ENCODE results near the gene MAP4K4. TPM values are rescaled to one million over a fixed set of nuclear protein-coding genes. Genes with fewer than 3 reads are reported as not detected.

The MAP4K4 gene
- total RNA-seq, 1 donor from 2014 or later = 115 TPM

DNA sequence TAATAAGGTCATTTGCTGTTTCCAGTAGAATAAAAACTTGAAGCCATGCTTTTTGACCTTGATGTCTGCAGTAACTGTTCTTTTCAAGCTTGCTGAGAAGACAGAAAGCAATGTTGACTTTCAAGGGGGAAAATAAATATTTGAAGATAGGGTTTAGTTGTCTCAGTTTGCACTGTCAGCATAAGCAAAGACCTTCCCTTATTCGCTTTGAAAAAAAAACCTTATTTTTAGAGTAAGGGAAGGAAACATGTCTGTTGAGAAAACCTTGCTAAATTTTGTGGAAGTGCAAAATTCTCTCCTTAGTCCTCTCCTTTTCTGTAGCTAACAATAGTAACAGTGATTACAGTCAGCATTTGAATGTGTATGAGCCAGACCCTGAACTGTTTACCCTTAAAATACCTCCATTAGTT, 43.1 kb downstream of the MAP4K4 start:
- H3K4me3 ChIP-seq (ENCODE audit: low read depth, low read length) = no peak overlapping the region
- no peak for DNase-seq (ENCODE audit: low read depth)
- TF ChIP-seq, protein P1, sequence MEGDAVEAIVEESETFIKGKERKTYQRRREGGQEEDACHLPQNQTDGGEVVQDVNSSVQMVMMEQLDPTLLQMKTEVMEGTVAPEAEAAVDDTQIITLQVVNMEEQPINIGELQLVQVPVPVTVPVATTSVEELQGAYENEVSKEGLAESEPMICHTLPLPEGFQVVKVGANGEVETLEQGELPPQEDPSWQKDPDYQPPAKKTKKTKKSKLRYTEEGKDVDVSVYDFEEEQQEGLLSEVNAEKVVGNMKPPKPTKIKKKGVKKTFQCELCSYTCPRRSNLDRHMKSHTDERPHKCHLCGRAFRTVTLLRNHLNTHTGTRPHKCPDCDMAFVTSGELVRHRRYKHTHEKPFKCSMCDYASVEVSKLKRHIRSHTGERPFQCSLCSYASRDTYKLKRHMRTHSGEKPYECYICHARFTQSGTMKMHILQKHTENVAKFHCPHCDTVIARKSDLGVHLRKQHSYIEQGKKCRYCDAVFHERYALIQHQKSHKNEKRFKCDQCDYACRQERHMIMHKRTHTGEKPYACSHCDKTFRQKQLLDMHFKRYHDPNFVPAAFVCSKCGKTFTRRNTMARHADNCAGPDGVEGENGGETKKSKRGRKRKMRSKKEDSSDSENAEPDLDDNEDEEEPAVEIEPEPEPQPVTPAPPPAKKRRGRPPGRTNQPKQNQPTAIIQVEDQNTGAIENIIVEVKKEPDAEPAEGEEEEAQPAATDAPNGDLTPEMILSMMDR (conservative IDR thresholded peaks at IDR 0.05; ENCODE audit: low read depth, low read length) = no peak

DNA sequence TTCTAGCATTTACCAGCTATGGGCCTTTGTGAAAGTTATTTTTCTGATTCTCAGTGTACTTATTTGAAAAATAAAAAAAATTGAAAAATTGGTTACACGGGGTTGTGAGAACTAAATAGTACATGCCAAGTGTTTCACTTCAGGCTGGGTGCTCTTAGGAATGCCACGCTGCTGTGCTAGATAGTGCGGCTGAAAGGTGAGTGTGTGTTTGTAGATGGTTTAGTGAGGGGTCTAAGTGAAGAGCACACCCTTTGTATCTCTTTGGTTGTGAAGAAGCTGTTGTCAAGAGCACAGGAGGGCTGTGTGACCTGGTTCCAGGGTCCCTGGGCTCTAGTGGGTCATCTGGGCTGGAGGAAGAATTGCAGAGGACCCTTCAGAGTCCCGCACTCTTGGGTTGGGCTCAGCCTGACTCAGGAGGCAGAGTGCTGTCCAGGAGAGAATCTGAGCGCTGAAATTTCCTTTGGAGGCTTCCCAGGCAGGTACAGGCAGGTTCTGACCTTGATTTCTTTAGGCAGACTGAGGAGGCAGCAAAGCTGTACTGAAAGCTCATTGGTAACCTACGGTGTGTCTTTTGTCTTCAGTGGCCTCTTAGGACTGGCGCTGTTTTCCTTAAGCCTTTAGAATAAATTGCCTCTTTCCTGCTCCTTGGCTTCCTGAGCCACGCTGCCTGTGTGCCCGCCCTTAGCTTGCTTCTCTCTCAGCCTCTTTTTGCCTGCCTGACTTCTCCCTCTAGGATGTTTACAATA, 44.4 kb downstream of the MAP4K4 start:
- TF ChIP-seq, protein P1 (conservative IDR thresholded peaks at IDR 0.05; ENCODE audit: low read depth, low read length) = no peak
- DNase-seq (ENCODE audit: low read depth) = no peak
- no peak overlapping the region for H3K4me3 ChIP-seq (ENCODE audit: low read depth, low read length)

DNA sequence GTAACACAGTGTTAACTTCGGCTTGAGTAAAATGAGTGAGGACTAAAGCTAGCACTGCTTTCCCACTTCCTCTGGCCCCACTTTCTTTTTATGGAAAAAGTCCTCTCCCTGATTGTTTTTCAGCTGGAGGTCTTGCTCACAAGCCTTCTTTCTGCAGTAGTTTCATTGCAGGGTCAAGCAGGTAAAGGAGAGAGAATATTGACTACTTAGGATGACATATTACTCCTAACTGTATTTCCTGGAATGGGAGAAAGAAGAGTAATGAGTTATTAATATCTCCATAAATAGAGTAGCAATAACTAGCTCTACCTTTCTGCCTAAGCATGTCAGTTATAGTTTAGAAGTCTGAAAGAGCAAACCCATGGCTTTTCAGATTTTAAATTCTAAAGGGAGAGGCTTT, 45.0 kb downstream of the MAP4K4 start:
- no peak for DNase-seq (ENCODE audit: low read depth)
- TF ChIP-seq, protein P1 (conservative IDR thresholded peaks at IDR 0.05; ENCODE audit: low read depth, low read length) = no peak
- no peak overlapping the region for H3K4me3 ChIP-seq (ENCODE audit: low read depth, low read length)

DNA sequence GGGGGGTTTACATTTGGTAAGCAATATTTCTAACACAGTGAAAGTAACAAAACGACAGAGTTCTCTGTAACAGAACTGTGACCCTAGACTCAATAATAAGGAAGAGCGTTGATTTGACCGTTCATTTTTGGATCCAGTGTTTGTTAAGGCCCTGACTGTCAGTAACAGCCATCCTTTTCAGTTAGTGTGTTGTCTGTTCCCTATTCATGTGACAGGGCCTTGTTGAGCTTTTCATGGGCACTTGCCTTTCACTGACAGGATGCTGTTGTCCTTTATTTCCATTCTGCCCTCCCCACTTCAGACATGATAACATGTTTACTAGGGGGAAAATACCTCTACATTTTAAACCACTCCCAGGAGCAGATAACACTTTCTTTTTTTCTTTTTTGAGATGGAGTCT, 45.8 kb downstream of the MAP4K4 start:
- TF ChIP-seq, protein P1 (conservative IDR thresholded peaks at IDR 0.05; ENCODE audit: low read depth, low read length) = no peak
- DNase-seq (ENCODE audit: low read depth) = no peak

DNA sequence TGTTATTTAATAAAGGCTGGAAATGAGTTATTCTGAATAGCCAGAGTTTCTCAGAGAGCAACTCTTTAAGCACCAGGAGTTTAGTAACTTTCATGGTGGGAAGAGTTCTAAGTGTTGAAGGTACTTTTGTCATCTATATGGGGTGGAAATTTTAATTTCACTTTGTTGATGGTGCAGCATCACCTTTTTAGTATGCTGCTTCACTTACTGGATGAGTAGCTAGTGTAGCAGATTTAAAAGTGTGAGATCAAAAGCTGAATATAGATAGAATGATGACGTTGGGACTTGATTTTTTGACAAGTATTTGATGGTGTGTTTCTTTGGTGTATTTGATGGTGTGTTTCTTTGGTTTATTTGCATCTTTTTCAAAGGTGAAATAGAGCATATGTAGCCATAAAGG, 47.3 kb downstream of the MAP4K4 start:
- DNase-seq (ENCODE audit: low read depth) = no peak
- H3K4me3 ChIP-seq (ENCODE audit: low read depth, low read length) = no peak overlapping the region
- TF ChIP-seq, protein P1 (conservative IDR thresholded peaks at IDR 0.05; ENCODE audit: low read depth, low read length) = no peak

More for the DNA sequence above, 45.8 kb downstream of the MAP4K4 start:
- H3K4me3 ChIP-seq (ENCODE audit: low read depth, low read length) = no peak overlapping the region

DNA sequence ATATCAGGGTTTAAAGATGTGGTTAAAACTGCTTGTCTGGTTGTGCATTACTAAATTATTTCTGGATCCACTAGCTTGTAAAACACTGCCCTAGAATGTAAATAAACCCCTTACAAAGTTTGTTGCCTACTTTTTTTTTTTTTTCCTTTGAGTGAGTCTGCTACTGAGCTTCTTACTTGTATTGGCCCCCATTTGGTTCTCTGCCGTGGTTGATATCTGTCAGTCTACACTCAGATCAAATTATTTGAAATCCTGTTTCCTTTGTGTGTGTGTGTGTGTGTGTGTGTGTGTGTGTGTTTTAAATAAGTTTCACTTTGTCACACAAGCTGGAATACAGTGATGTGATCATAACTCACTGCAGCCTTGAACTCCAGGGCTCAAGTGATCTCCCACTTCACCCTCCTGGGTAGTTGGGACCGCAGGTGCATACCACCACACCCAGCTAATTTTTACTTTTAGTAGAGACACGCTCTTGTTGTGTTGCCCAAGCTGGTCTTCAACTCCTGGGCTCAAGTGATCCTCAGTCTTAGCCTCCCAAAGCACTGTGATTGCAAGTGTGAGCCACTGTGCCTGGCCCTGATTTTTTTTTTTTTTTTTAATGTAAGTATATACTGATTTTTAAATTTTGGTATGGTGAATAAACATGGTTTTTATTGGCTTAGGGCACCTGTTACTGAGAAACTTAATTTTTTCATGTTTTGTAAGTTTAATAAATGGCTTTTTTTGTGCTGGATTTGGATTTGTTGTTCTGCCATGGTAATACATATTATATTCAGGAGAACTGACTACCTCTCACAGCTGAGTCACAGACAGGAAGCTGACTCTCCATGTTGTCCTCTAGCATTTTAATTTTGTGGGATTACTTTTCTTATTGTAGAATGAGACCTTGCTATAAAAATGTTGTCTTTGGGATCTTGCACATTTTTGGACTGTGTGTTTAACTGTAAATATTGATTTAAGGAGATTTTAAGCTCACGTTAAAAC, 48.5 kb downstream of the MAP4K4 start:
- no peak overlapping the region for H3K4me3 ChIP-seq (ENCODE audit: low read depth, low read length)
- TF ChIP-seq, protein P1 (conservative IDR thresholded peaks at IDR 0.05; ENCODE audit: low read depth, low read length) = no peak
- DNase-seq (ENCODE audit: low read depth) = no peak

All from epithelial cell of proximal tubule (primary cell).